Esophagus squamous epithelium (tissue), 4 donors: ENCODE results near the gene ZNF441.

Experiments
- CTCF ChIP-seq, 6 experiments: fragments of 450-650 bp in 4 of 6; fragments of 200-600 bp in 2 of 6; sonication (generic) in 2 of 6; IDR thresholded peaks; one replicate each; pipeline ENCODE4 v1.5.1; 2016 to 2019; ENCODE audit warnings: antibody characterized with exemption in 6 of 6, mild to moderate bottlenecking in 4 of 6, moderate library complexity in 4 of 6
- POLR2A ChIP-seq, 4 donors: fragments of 450-650 bp; IDR thresholded peaks; one replicate each; pipeline ENCODE4 v1.6.1; 2017; ENCODE audit warnings: antibody characterized with exemption in 4 of 4, mild to moderate bottlenecking in 4 of 4, moderate library complexity in 3 of 4

- TF ChIP-seq POLR2A (IDR thresholded peaks at IDR 0.05), result no peak
- TF ChIP-seq CTCF (IDR thresholded peaks at IDR 0.05), result no peak
Observed at GRCh38 chr19:11756965-11757364, 9.8 kb upstream of the ZNF441 start.
